Neural progenitor cell (in vitro differentiated cells): ENCODE measurements around the gene RERE. TPM values are rescaled to one million over a fixed set of nuclear protein-coding genes. Genes with fewer than 3 reads are reported as not detected.

Experiments
- DNase-seq: peaks from one replicate; pipeline ENCODE4 v3.0.0-alpha.2; 2016; ENCODE audit warnings: low spot score
- H2AFZ ChIP-seq: fragments of 200-600 bp; sonication (generic); replicated peaks from 2 replicates; pipeline ENCODE4 v1.6.1; 2016; ENCODE audit warnings: antibody characterized with exemption
- H3F3A ChIP-seq: fragments of 200-600 bp; sonication (generic); 2 replicates; pipeline ENCODE4 v1.6.1; 2016; ENCODE audit warnings: antibody characterized with exemption, low read depth
- H3K27ac ChIP-seq: fragments of 200-600 bp; sonication (generic); 2 replicates; pipeline ENCODE4 v1.5.1; 2016; ENCODE audit warnings: mild to moderate bottlenecking
- H3K27me3 ChIP-seq: fragments of 200-600 bp; sonication (generic); 2 replicates; pipeline ENCODE4 v1.6.1; 2016; ENCODE audit warnings: mild to moderate bottlenecking, moderate library complexity
- H3K36me3 ChIP-seq: fragments of 200-600 bp; sonication (generic); 2 replicates; pipeline ENCODE4 v1.5.1; 2016
- H3K4me1 ChIP-seq: fragments of 200-600 bp; sonication (generic); 2 replicates; pipeline ENCODE4 v1.6.1; 2016; ENCODE audit warnings: mixed run types
- H3K4me2 ChIP-seq: fragments of 200-600 bp; sonication (generic); 2 replicates; pipeline ENCODE4 v1.6.1; 2016
- H3K4me3 ChIP-seq: fragments of 200-600 bp; sonication (generic); 2 replicates; pipeline ENCODE4 v1.5.1; 2016
- H3K79me2 ChIP-seq: fragments of 200-600 bp; sonication (generic); 2 replicates; pipeline ENCODE4 v1.6.1; 2016; ENCODE audit warnings: low read depth
- H3K9ac ChIP-seq: fragments of 200-600 bp; sonication (generic); 2 replicates; pipeline ENCODE4 v1.6.1; 2016
- H3K9me3 ChIP-seq: fragments of 200-600 bp; sonication (generic); 2 replicates; pipeline ENCODE4 v1.5.1; 2016; ENCODE audit warnings: low read depth
- H4K20me1 ChIP-seq: fragments of 200-600 bp; sonication (generic); 2 replicates; pipeline ENCODE4 v1.6.1; 2016; ENCODE audit warnings: low read depth
- H3K27ac Mint-ChIP-seq: 3 replicates; pipeline ENCODE4 v1.8.0; 2021; ENCODE audit warnings: mixed read lengths
- H3K27me3 Mint-ChIP-seq: 2 replicates; pipeline ENCODE4 v1.8.0; 2022; ENCODE audit warnings: low read depth, mild to moderate bottlenecking, inconsistent platforms, moderate library complexity, mixed read lengths; ENCODE audit not compliant: insufficient read depth
- H3K36me3 Mint-ChIP-seq: 3 replicates; pipeline ENCODE4 v1.8.0; 2021; ENCODE audit warnings: mixed read lengths
- H3K4me1 Mint-ChIP-seq: 3 replicates; pipeline ENCODE4 v1.8.0; 2021; ENCODE audit warnings: mixed read lengths
- H3K4me3 Mint-ChIP-seq: 3 replicates; pipeline ENCODE4 v1.8.0; 2021; ENCODE audit warnings: mild to moderate bottlenecking, moderate library complexity, mixed read lengths
- H3K9me3 Mint-ChIP-seq: 3 replicates; pipeline ENCODE4 v1.8.0; 2020; ENCODE audit warnings: mixed read lengths
- CTCF ChIP-seq: fragments of 200-600 bp; sonication (generic); IDR thresholded peaks from 2 replicates; pipeline ENCODE4 v1.5.1; 2017; ENCODE audit warnings: antibody characterized with exemption, mild to moderate bottlenecking
- EZH2 ChIP-seq: fragments of 200-600 bp; sonication (generic); IDR thresholded peaks from 2 replicates; pipeline ENCODE4 v1.6.1; 2017; ENCODE audit warnings: antibody characterized with exemption, mild to moderate bottlenecking, moderate library complexity
- EZH2phosphoT487 ChIP-seq: fragments of 200-600 bp; sonication (generic); IDR thresholded peaks from 2 replicates; pipeline ENCODE4 v1.6.1; 2017; ENCODE audit warnings: antibody characterized with exemption
- total RNA-seq: library from RNA; depleted of rRNA; stranded (reverse); fragments of >200 nt; gene quantifications from 2 replicates; pipeline ENCODE4 v1.2.3, GENCODE V29; 2015; ENCODE audit warnings: low replicate concordance

RERE gene
- total RNA-seq, 1 donor from 2014 or later: 29.8 TPM

GRCh38 chr1:8483586-8483985 lies 333.9 kb downstream of the RERE start:
- H3K4me3 Mint-ChIP-seq: no peak overlapping the region

GRCh38 chr1:8482979-8483381 lies 334.5 kb downstream of the RERE start:
- H3K36me3 Mint-ChIP-seq: peaks cover 17% of the 10 kb centered on the region
- Histone ChIP-seq H3K9me3 (no peaks in the 10 kb centered on the region), H3K4me1 (no peaks in the 10 kb centered on the region), H3K4me2 (no peak overlapping the region), H3K9ac (no peak overlapping the region), H3K79me2 (peaks cover 62% of the 10 kb centered on the region), H3K4me3 (no peak overlapping the region), H3K27ac (no peak overlapping the region), H2AFZ (no peak overlapping the region), H3F3A (no peaks in the 10 kb centered on the region), H4K20me1 (peaks cover 13% of the 10 kb centered on the region), H3K27me3 (no peaks in the 10 kb centered on the region), H3K36me3 (no peaks in the 10 kb centered on the region)
- H3K27ac Mint-ChIP-seq: no peak overlapping the region
- peaks cover 16% of the 10 kb centered on the region for H3K4me1 Mint-ChIP-seq
- H3K9me3 Mint-ChIP-seq: no peaks in the 10 kb centered on the region
- no peaks in the 10 kb centered on the region for H3K27me3 Mint-ChIP-seq
- no peak overlapping the region for H3K4me3 Mint-ChIP-seq
- TF ChIP-seq EZH2phosphoT487: no peak
- no peak for TF ChIP-seq EZH2
- TF ChIP-seq CTCF: no peak
- DNase-seq: no peak

More at GRCh38 chr1:8483586-8483985, 333.9 kb downstream of the RERE start:
- no peak overlapping the region for H3K4me2 ChIP-seq
- peaks cover 7% of the 10 kb centered on the region for H4K20me1 ChIP-seq
- H3K9me3 Mint-ChIP-seq: no peaks in the 10 kb centered on the region
- no peak overlapping the region for H3K27ac Mint-ChIP-seq
- H3K27me3 ChIP-seq: no peaks in the 10 kb centered on the region
- H3K36me3 Mint-ChIP-seq: peaks cover 18% of the 10 kb centered on the region
- no peaks in the 10 kb centered on the region for H3F3A ChIP-seq
- H3K27ac ChIP-seq: no peak overlapping the region
- no peak overlapping the region for H2AFZ ChIP-seq
- peaks cover 13% of the 10 kb centered on the region for H3K4me1 Mint-ChIP-seq
- no peaks in the 10 kb centered on the region for H3K36me3 ChIP-seq
- H3K9me3 ChIP-seq: no peaks in the 10 kb centered on the region
- H3K9ac ChIP-seq: no peak overlapping the region
- H3K4me3 ChIP-seq: no peak overlapping the region
- DNase-seq: no peak
- no peaks in the 10 kb centered on the region for H3K4me1 ChIP-seq
- H3K27me3 Mint-ChIP-seq: no peaks in the 10 kb centered on the region
- H3K79me2 ChIP-seq: peaks cover 67% of the 10 kb centered on the region
- no peak for TF ChIP-seq EZH2phosphoT487
- TF ChIP-seq CTCF: no peak
- no peak for TF ChIP-seq EZH2

GRCh38 chr1:8481650-8482380 lies 335.6 kb downstream of the RERE start:
- Mint-ChIP-seq H3K4me1 (peaks cover 28% of the 10 kb centered on the region), H3K27me3 (no peaks in the 10 kb centered on the region), H3K36me3 (peaks cover 12% of the 10 kb centered on the region), H3K27ac (no peak overlapping the region), H3K9me3 (no peaks in the 10 kb centered on the region), H3K4me3 (no peak overlapping the region)
- Histone ChIP-seq H3K4me2 (no peak overlapping the region), H3K79me2 (peaks cover 62% of the 10 kb centered on the region), H2AFZ (no peak overlapping the region), H3K4me3 (no peak overlapping the region), H3K36me3 (no peaks in the 10 kb centered on the region), H3K27ac (no peak overlapping the region), H3K9me3 (no peaks in the 10 kb centered on the region), H3K9ac (no peak overlapping the region), H3K4me1 (peaks cover 5% of the 10 kb centered on the region), H4K20me1 (peaks cover 24% of the 10 kb centered on the region), H3K27me3 (no peaks in the 10 kb centered on the region), H3F3A (no peaks in the 10 kb centered on the region)
- no peak for TF ChIP-seq EZH2
- TF ChIP-seq EZH2phosphoT487: no peak
- no peak for TF ChIP-seq CTCF
- no peak for DNase-seq
